Brain pericyte (primary cell): Measurements from ENCODE around the gene LPAR2.

Experiments used
- DNase-seq: peaks from one replicate; pipeline ENCODE4 v3.0.0-alpha.2; 2012; ENCODE audit warnings: low read depth, low spot score

Gene LPAR2

GRCh38 chr19:19653597-19654147 lies 25.7 kb upstream of the LPAR2 start:
- DNase-seq = no peak

- no peak for DNase-seq
Measured at GRCh38 chr19:19652482-19653295, 24.7 kb upstream of the LPAR2 start.

GRCh38 chr19:19651076-19651475 lies 23.1 kb upstream of the LPAR2 start:
- DNase-seq = no peak

- no peak for DNase-seq
Measured at GRCh38 chr19:19650331-19650730, 22.3 kb upstream of the LPAR2 start.

GRCh38 chr19:19649580-19649995 lies 21.6 kb upstream of the LPAR2 start:
- no peak for DNase-seq

- no peak for DNase-seq
Measured at GRCh38 chr19:19649155-19649554, 21.1 kb upstream of the LPAR2 start.

GRCh38 chr19:19647037-19647835 lies 19.2 kb upstream of the LPAR2 start:
- no peak for DNase-seq

- no peak for DNase-seq
Measured at GRCh38 chr19:19645233-19645870, 17.3 kb upstream of the LPAR2 start.

- no peak for DNase-seq
Measured at GRCh38 chr19:19644054-19644388, 16.0 kb upstream of the LPAR2 start.

- DNase-seq = no peak
Measured at GRCh38 chr19:19643158-19644053, 15.4 kb upstream of the LPAR2 start, which contains the start of gene GMIP. Gene GMIP (minus strand): TSS chr19:19643657. CDS start chr19:19643529, 128 bp downstream.

- no peak for DNase-seq
Measured at GRCh38 chr19:19642506-19643157, 14.6 kb upstream of the LPAR2 start.

- no peak for DNase-seq
Measured at GRCh38 chr19:19637523-19638251, 9.7 kb upstream of the LPAR2 start.

- DNase-seq = no peak
Measured at GRCh38 chr19:19637186-19637522, 9.1 kb upstream of the LPAR2 start.

- no peak for DNase-seq
Measured at GRCh38 chr19:19636573-19637185, 8.7 kb upstream of the LPAR2 start.

GRCh38 chr19:19635313-19635702 lies 7.3 kb upstream of the LPAR2 start:
- no peak for DNase-seq

GRCh38 chr19:19634516-19635312 lies 6.7 kb upstream of the LPAR2 start:
- no peak for DNase-seq

- DNase-seq = no peak
Measured at GRCh38 chr19:19633711-19634515, 5.9 kb upstream of the LPAR2 start.

- no peak for DNase-seq
Measured at GRCh38 chr19:19632661-19633060, 4.6 kb upstream of the LPAR2 start.
